ENCODE results near the gene DEFB114.

Gene DEFB114

DNA sequence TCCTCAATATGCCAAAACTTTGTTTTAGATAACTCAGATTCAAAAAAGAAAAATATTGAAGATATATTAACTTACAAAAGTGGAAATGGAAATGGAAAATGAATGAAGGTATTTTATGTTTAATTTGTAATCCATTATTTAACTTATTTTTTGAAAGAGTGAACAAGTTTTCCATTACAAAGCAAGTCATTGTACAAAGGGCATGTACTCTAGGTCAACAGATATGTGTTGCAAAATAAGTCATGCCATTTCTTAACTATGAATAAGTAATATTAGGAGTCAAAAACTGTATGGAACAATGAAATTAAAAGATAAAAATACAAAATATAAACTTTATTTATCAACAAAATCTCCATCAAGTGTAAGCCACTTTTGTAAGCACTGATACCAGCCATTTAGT is 31.3 kb upstream of the DEFB114 start:
- Histone ChIP-seq H3K4me1 (ENCODE audit: control insufficient read depth, low read length) (no peaks in the 10 kb centered on the region), H3K27me3 (ENCODE audit: control insufficient read depth, low read length) (no peaks in the 10 kb centered on the region), H3K4me2 (ENCODE audit: low read length) (no peak overlapping the region), H3K79me2 (ENCODE audit: control insufficient read depth, low read length) (no peaks in the 10 kb centered on the region), H4K20me1 (ENCODE audit: control insufficient read depth, insufficient read depth, low read depth, low read length) (no peaks in the 10 kb centered on the region), H3F3A (ENCODE audit: control insufficient read depth, insufficient read depth) (no peaks in the 10 kb centered on the region), H3K9me3 (ENCODE audit: control insufficient read depth, insufficient read depth, low read length) (no peaks in the 10 kb centered on the region), H3K4me3 (ENCODE audit: low read length) (no peak overlapping the region), H3K27ac (ENCODE audit: low read depth, low read length) (no peak overlapping the region), H3K9me2 (replicated peaks; ENCODE audit: control insufficient read depth, low read length) (no peaks in the 10 kb centered on the region), H3K36me3 (ENCODE audit: control insufficient read depth, low read length) (no peaks in the 10 kb centered on the region)
- no peak for TF ChIP-seq EZH2phosphoT487 (IDR thresholded peaks at IDR 0.05; ENCODE audit: borderline replicate concordance, low read length)
- TF ChIP-seq CTCF (IDR thresholded peaks at IDR 0.05; ENCODE audit: low read depth, low read length, poor library complexity, severe bottlenecking): no peak

DNA sequence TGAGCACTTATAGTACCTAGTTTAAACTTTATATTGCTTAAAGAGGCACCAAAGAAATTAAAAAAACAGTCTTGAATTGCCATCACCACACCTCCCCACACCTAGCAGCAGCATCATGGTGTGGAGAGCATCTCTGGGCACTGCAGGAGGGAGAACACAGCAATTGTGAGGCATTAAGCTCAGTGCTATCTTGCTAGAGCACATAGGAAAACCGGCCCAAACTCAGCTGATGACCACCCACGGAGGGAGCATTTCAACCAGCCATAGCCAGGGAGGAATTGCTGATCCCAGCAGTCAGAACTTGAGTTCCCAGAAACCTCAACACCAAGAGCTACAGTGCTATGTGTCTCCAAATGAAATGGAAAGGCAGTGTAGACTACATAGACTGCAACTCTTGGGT is 24.9 kb upstream of the DEFB114 start:
- Histone ChIP-seq H3K4me1 (ENCODE audit: control insufficient read depth, low read length) (no peaks in the 10 kb centered on the region), H3K27ac (ENCODE audit: low read depth, low read length) (no peak overlapping the region), H4K20me1 (ENCODE audit: control insufficient read depth, insufficient read depth, low read depth, low read length) (no peaks in the 10 kb centered on the region), H3K36me3 (ENCODE audit: control insufficient read depth, low read length) (no peaks in the 10 kb centered on the region), H3K4me3 (ENCODE audit: low read length) (no peak overlapping the region), H3K79me2 (ENCODE audit: control insufficient read depth, low read length) (no peaks in the 10 kb centered on the region), H3K9me3 (ENCODE audit: control insufficient read depth, insufficient read depth, low read length) (no peaks in the 10 kb centered on the region), H3F3A (ENCODE audit: control insufficient read depth, insufficient read depth) (no peaks in the 10 kb centered on the region), H3K9me2 (replicated peaks; ENCODE audit: control insufficient read depth, low read length) (no peaks in the 10 kb centered on the region), H3K4me2 (ENCODE audit: low read length) (no peak overlapping the region), H3K27me3 (ENCODE audit: control insufficient read depth, low read length) (no peaks in the 10 kb centered on the region)
- TF ChIP-seq EZH2phosphoT487 (IDR thresholded peaks at IDR 0.05; ENCODE audit: borderline replicate concordance, low read length) (no peak), CTCF (IDR thresholded peaks at IDR 0.05; ENCODE audit: low read depth, low read length, poor library complexity, severe bottlenecking) (no peak)

DNA sequence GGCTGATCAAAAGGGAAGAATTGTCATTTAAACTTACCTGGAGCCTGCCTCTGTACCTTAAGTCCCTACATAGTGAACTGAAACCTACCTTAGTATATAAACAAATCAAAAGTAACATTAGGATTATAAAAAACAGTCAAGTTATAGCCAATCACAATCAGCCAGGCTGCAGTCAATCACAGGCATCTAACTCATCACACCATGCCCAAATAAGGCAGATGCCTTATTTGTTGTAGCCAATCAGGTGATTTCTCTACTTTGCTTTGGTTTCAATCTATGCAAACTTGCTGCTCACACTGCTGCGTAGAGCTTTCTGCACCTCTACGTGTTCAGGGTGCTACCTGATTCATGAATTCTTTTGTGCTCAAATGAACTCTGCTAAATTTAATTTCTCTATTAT is 23.8 kb upstream of the DEFB114 start:
- no peaks in the 10 kb centered on the region for H3K27me3 ChIP-seq (ENCODE audit: control insufficient read depth, low read length)
- no peak overlapping the region for H3K4me2 ChIP-seq (ENCODE audit: low read length)
- H4K20me1 ChIP-seq (ENCODE audit: control insufficient read depth, insufficient read depth, low read depth, low read length): no peaks in the 10 kb centered on the region
- H3K9me3 ChIP-seq (ENCODE audit: control insufficient read depth, insufficient read depth, low read length): no peaks in the 10 kb centered on the region
- no peak for TF ChIP-seq CTCF (IDR thresholded peaks at IDR 0.05; ENCODE audit: low read depth, low read length, poor library complexity, severe bottlenecking)
- TF ChIP-seq EZH2phosphoT487 (IDR thresholded peaks at IDR 0.05; ENCODE audit: borderline replicate concordance, low read length): no peak
- no peak overlapping the region for H3K4me3 ChIP-seq (ENCODE audit: low read length)
- no peaks in the 10 kb centered on the region for H3K36me3 ChIP-seq (ENCODE audit: control insufficient read depth, low read length)
- H3K4me1 ChIP-seq (ENCODE audit: control insufficient read depth, low read length): no peaks in the 10 kb centered on the region
- H3K9me2 ChIP-seq (replicated peaks; ENCODE audit: control insufficient read depth, low read length): no peaks in the 10 kb centered on the region
- H3K79me2 ChIP-seq (ENCODE audit: control insufficient read depth, low read length): no peaks in the 10 kb centered on the region
- no peaks in the 10 kb centered on the region for H3F3A ChIP-seq (ENCODE audit: control insufficient read depth, insufficient read depth)
- no peak overlapping the region for H3K27ac ChIP-seq (ENCODE audit: low read depth, low read length)

- Histone ChIP-seq H3K4me3 (ENCODE audit: low read length) (no peak overlapping the region), H3K27me3 (ENCODE audit: control insufficient read depth, low read length) (no peaks in the 10 kb centered on the region), H3K4me2 (ENCODE audit: low read length) (no peak overlapping the region), H4K20me1 (ENCODE audit: control insufficient read depth, insufficient read depth, low read depth, low read length) (no peaks in the 10 kb centered on the region), H3K36me3 (ENCODE audit: control insufficient read depth, low read length) (no peaks in the 10 kb centered on the region), H3K9me2 (replicated peaks; ENCODE audit: control insufficient read depth, low read length) (no peaks in the 10 kb centered on the region; the same call in 1 of the 2 replicates), H3K4me1 (ENCODE audit: control insufficient read depth, low read length) (no peaks in the 10 kb centered on the region), H3K9me3 (ENCODE audit: control insufficient read depth, insufficient read depth, low read length) (no peaks in the 10 kb centered on the region), H3K27ac (ENCODE audit: low read depth, low read length) (no peak overlapping the region), H3K79me2 (ENCODE audit: control insufficient read depth, low read length) (no peaks in the 10 kb centered on the region), H3F3A (ENCODE audit: control insufficient read depth, insufficient read depth) (no peaks in the 10 kb centered on the region)
- TF ChIP-seq EZH2phosphoT487 (IDR thresholded peaks at IDR 0.05; ENCODE audit: borderline replicate concordance, low read length) (no peak), CTCF (IDR thresholded peaks at IDR 0.05; ENCODE audit: low read depth, low read length, poor library complexity, severe bottlenecking) (no peak)
Observed at GRCh38 chr6:49986551-49986950, 22.6 kb upstream of the DEFB114 start.
